CD4-positive, alpha-beta T cell treated with Interleukin-15 for 1 hour (primary cell): Measurements from ENCODE around the gene BEND3.
"Not testable (repeated sequence)": the region's sequence is repeated elsewhere in the genome, so short reads cannot be mapped to it uniquely, and the experiment has no call there.

Experiments
- DNase-seq: peaks from one replicate; pipeline ENCODE4 v3.0.0-alpha.2; 2020

Gene BEND3

GRCh38 chr6:107114926-107115694 lies at the start of gene BEND3:
Gene BEND3 (minus strand): TSS chr6:107115515. CDS start chr6:107099285, 16,230 bp downstream.
- peak; percentile 57 for DNase-seq

GRCh38 chr6:107164299-107164698 lies 49.0 kb upstream of the BEND3 start:
- DNase-seq, result not testable (repeated sequence)

GRCh38 chr6:107161521-107161920 lies 46.2 kb upstream of the BEND3 start:
- DNase-seq, result no peak

- no peak for DNase-seq
Measured at GRCh38 chr6:107156617-107157016, 41.3 kb upstream of the BEND3 start.

- no peak for DNase-seq
Measured at GRCh38 chr6:107154801-107155160, 39.5 kb upstream of the BEND3 start.

- DNase-seq, result no peak
Measured at GRCh38 chr6:107154131-107154800, 39.0 kb upstream of the BEND3 start.

- no peak for DNase-seq
Measured at GRCh38 chr6:107152638-107153430, 37.5 kb upstream of the BEND3 start.

GRCh38 chr6:107144666-107145065 lies 29.4 kb upstream of the BEND3 start:
- no peak for DNase-seq

GRCh38 chr6:107144014-107144413 lies 28.7 kb upstream of the BEND3 start:
- no peak for DNase-seq

GRCh38 chr6:107140581-107140980 lies 25.3 kb upstream of the BEND3 start:
- DNase-seq, result no peak

- DNase-seq, result not testable (repeated sequence)
Measured at GRCh38 chr6:107136324-107136723, 21.0 kb upstream of the BEND3 start.

GRCh38 chr6:107135048-107135680 lies 19.8 kb upstream of the BEND3 start:
- not testable (repeated sequence) for DNase-seq

GRCh38 chr6:107132330-107132954 lies 17.1 kb upstream of the BEND3 start:
- no peak for DNase-seq

- no peak for DNase-seq
Measured at GRCh38 chr6:107129370-107129925, 14.1 kb upstream of the BEND3 start.

GRCh38 chr6:107128577-107128976 lies 13.3 kb upstream of the BEND3 start:
- no peak for DNase-seq

GRCh38 chr6:107128175-107128574 lies 12.9 kb upstream of the BEND3 start:
- DNase-seq, result no peak

- no peak for DNase-seq
Measured at GRCh38 chr6:107125771-107126170, 10.5 kb upstream of the BEND3 start.

GRCh38 chr6:107124934-107125348 lies 9.6 kb upstream of the BEND3 start:
- DNase-seq, result no peak

- no peak for DNase-seq
Measured at GRCh38 chr6:107123501-107123900, 8.2 kb upstream of the BEND3 start.

- DNase-seq, result no peak
Measured at GRCh38 chr6:107122748-107123147, 7.4 kb upstream of the BEND3 start.

- no peak for DNase-seq
Measured at GRCh38 chr6:107121964-107122495, 6.7 kb upstream of the BEND3 start.

- DNase-seq, result no peak
Measured at GRCh38 chr6:107121266-107121665, 6.0 kb upstream of the BEND3 start.
